CD4-positive, CD25-positive, alpha-beta regulatory T cell (primary cell): ENCODE data around the gene SSC4D. TPM values are rescaled to one million over a fixed set of nuclear protein-coding genes. Genes with fewer than 3 reads are reported as not detected.
"Not testable (repeated sequence)": the region's sequence is repeated elsewhere in the genome, so short reads cannot be mapped to it uniquely, and the experiment has no call there.

ENCODE experiments used
- ATAC-seq, 2 donors: fragments of 150-1000 bp; cut with Tn5 transposase; one replicate each; pipeline ENCODE4 v1.10.0; 2021; ENCODE audit warnings: low read depth in 2 of 2, moderate number of reproducible peaks in 2 of 2, moderate library complexity in 1 of 2
- DNase-seq, 3 donors: peaks; one replicate each; pipeline versions ENCODE4 v3.0.0 to v3.0.0-alpha.2; 2012 to 2022; ENCODE audit warnings: mixed read lengths in 1 of 3
- H3K27ac ChIP-seq: one replicate; pipeline ENCODE4 v1.7.0; 2013; ENCODE audit warnings: mild to moderate bottlenecking, low read length; ENCODE audit not compliant: insufficient read depth, poor library complexity, severe bottlenecking
- H3K27me3 ChIP-seq: one replicate; pipeline ENCODE4 v1.7.0; 2013; ENCODE audit warnings: low read length; ENCODE audit not compliant: control insufficient read depth, insufficient read depth
- H3K36me3 ChIP-seq: one replicate; pipeline ENCODE4 v1.7.0; 2013; ENCODE audit warnings: mild to moderate bottlenecking, low read length, moderate library complexity; ENCODE audit not compliant: control insufficient read depth, insufficient read depth
- H3K4me1 ChIP-seq: 2 replicates; pipeline ENCODE4 v1.7.0; 2013; ENCODE audit warnings: mild to moderate bottlenecking, low read length; ENCODE audit not compliant: insufficient read depth, control insufficient read depth, poor library complexity, severe bottlenecking
- H3K4me3 ChIP-seq: one replicate; pipeline ENCODE4 v1.7.0; 2013; ENCODE audit warnings: low read depth, mild to moderate bottlenecking, low read length, moderate library complexity
- H3K9me3 ChIP-seq, 2 experiments: 1 replicate in 1 of 2; 2 replicates in 1 of 2; pipeline ENCODE4 v1.7.0; 2013; ENCODE audit warnings: low read length in 2 of 2, mild to moderate bottlenecking in 1 of 2, moderate library complexity in 1 of 2; ENCODE audit not compliant: control insufficient read depth in 2 of 2
- H3K27ac Mint-ChIP-seq, 3 donors: one replicate each; pipeline ENCODE4 v1.8.0; 2020 to 2022; ENCODE audit warnings: mild to moderate bottlenecking in 3 of 3, mixed read lengths in 3 of 3, moderate library complexity in 2 of 3
- H3K27me3 Mint-ChIP-seq: one replicate; pipeline ENCODE4 v1.8.0; 2022; ENCODE audit warnings: mild to moderate bottlenecking, mixed read lengths
- H3K36me3 Mint-ChIP-seq: one replicate; pipeline ENCODE4 v1.8.0; 2020; ENCODE audit warnings: mixed read lengths
- H3K4me1 Mint-ChIP-seq, 4 donors: one replicate each; pipeline ENCODE4 v1.8.0; 2020 to 2022; ENCODE audit warnings: mixed read lengths in 4 of 4, mild to moderate bottlenecking in 1 of 4
- H3K4me3 Mint-ChIP-seq, 4 donors: one replicate each; pipeline ENCODE4 v1.8.0; 2020 to 2022; ENCODE audit warnings: mild to moderate bottlenecking in 4 of 4, mixed read lengths in 4 of 4, moderate library complexity in 3 of 4
- H3K9me3 Mint-ChIP-seq, 7 donors: one replicate each; pipeline ENCODE4 v1.8.0; 2020 to 2022; ENCODE audit warnings: mixed read lengths in 7 of 7, mild to moderate bottlenecking in 3 of 7, moderate library complexity in 2 of 7
- polyA plus RNA-seq, 4 donors: library from polyadenylated mRNA; unstranded; fragments of 300-500 nt; fragmentation: Illumina TruSeq; gene quantifications; one replicate each; pipeline ENCODE4 v1.2.3, GENCODE V29; 2021
- total RNA-seq: library from RNA; stranded (reverse); gene quantifications from one replicate; pipeline ENCODE4 v1.2.3, GENCODE V29; 2022

Gene SSC4D
- total and polyA plus RNA-seq, 5 donors from 2014 or later, result 0.25 to 0.65 TPM; not detected in 3

DNA sequence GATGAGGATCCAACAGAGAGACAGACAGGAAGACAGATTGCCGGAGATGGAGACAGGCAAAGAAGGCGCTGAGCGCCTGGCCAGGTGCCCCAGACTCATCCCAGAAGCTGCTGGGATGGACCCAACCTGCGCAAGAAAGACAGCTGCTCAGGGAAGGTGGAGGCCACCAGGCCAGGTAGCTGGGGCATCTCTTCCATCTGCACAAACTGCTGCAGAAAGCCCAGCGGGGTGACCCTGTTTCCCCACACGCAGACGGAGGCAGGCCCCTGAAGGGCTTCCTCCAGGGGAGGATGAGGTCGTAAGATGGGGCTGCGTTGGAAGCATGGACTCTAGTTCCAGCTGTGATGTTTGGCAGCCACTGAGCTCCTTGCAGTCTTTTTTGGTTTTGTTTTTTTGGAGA lies 34.2 kb downstream of the SSC4D start:
- Histone ChIP-seq H3K27ac (no peak overlapping the region), H3K4me1 (peaks cover 5% of the 10 kb centered on the region), H3K27me3 (peaks cover 3% of the 10 kb centered on the region), H3K36me3 (no peaks in the 10 kb centered on the region), H3K4me3 (no peak overlapping the region), H3K9me3 (no peaks in the 10 kb centered on the region)
- no peak for ATAC-seq
- H3K27me3 Mint-ChIP-seq, result peaks cover 14% of the 10 kb centered on the region
- no peaks in the 10 kb centered on the region for H3K36me3 Mint-ChIP-seq
- no peak for DNase-seq
- H3K4me3 Mint-ChIP-seq, result no peak overlapping the region
- H3K9me3 Mint-ChIP-seq, result peaks cover 0 to 1% (median 0%) of the 10 kb centered on the region in 7 donors
- peaks cover 0 to 7% (median under 1%) of the 10 kb centered on the region in 4 donors for H3K4me1 Mint-ChIP-seq
- H3K27ac Mint-ChIP-seq, result no peak overlapping the region

DNA sequence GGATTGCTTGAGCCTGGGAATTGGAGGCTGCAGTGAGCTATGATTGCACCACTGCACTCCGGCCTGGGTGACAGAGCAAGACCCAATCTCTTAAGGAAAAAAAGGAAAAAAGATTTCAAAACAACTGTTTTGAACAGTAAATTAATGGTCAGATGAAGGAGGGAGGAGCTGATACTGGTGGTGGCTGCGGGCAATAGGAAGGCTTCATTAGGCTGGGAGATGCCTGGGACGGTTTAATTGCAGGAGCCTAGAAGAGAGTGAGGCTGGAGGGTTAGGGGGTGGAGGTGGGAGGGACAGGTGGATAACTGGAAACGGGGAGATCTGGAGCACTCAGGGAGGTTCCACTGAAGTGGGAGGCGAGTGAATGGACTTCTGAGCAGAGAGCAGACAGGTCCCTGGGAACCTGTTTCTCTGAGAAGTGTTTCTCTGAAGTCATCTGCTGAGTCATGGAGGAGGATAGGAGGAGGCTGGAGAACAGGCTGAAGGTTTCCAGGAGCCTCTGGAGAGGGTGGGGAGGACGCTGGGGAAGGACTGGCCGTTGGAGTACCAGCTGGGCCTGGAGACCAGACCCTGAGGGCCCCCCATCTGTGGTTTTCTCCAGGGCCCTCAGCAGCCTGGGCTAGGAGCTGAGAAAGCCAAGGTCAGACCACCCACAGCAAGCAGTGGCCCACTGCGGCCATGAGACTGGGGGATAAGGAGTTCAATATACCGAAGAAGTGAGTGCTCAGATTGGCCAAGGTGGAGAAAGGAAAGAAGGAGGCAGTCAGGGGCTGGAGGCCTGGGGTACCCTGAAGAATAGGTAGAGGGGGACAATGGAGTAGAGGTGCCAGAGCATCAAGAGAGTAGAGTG lies 36.3 kb downstream of the SSC4D start:
- Histone ChIP-seq H3K4me3 (no peak overlapping the region), H3K27ac (no peak overlapping the region), H3K4me1 (no peaks in the 10 kb centered on the region), H3K27me3 (peaks cover 3% of the 10 kb centered on the region), H3K9me3 (no peaks in the 10 kb centered on the region), H3K36me3 (no peaks in the 10 kb centered on the region)
- Mint-ChIP-seq H3K27ac (peak overlapping the region in 1 of 3 donors; percentile 69), H3K9me3 (peaks cover 0 to 1% (median 0%) of the 10 kb centered on the region in 7 donors), H3K4me1 (no peaks in the 10 kb centered on the region), H3K4me3 (no peak overlapping the region), H3K36me3 (no peaks in the 10 kb centered on the region), H3K27me3 (peaks cover 22% of the 10 kb centered on the region)
- DNase-seq (no peak), ATAC-seq (no peak)

DNA sequence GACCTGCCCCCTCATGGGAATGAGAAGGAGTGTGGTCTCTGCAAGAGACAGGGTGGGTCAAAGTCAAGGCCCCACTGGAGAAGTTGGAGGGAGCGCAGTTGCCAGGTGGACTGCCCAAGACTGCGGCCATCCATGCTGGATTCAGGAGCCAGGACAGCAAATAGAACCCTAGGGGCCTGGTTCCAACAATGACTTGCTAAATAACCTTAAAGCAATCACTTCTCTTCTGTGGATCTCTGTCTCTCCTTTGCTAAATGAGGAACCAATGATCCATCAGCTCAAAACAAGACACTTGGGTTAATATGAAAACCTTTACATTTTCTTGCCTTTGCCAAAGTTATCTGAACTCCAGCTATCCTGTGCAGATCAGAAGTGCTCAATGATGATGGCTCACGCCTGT lies 38.1 kb downstream of the SSC4D start:
- Histone ChIP-seq H3K4me1 (no peaks in the 10 kb centered on the region), H3K27me3 (peaks cover 3% of the 10 kb centered on the region), H3K27ac (no peak overlapping the region), H3K9me3 (no peaks in the 10 kb centered on the region), H3K4me3 (no peak overlapping the region), H3K36me3 (no peaks in the 10 kb centered on the region)
- no peak for ATAC-seq
- Mint-ChIP-seq H3K36me3 (no peaks in the 10 kb centered on the region), H3K27ac (no peak overlapping the region), H3K4me3 (no peak overlapping the region), H3K4me1 (no peaks in the 10 kb centered on the region), H3K9me3 (peaks cover 0 to 1% (median 0%) of the 10 kb centered on the region in 7 donors), H3K27me3 (peaks cover 22% of the 10 kb centered on the region)
- DNase-seq, result no peak

DNA sequence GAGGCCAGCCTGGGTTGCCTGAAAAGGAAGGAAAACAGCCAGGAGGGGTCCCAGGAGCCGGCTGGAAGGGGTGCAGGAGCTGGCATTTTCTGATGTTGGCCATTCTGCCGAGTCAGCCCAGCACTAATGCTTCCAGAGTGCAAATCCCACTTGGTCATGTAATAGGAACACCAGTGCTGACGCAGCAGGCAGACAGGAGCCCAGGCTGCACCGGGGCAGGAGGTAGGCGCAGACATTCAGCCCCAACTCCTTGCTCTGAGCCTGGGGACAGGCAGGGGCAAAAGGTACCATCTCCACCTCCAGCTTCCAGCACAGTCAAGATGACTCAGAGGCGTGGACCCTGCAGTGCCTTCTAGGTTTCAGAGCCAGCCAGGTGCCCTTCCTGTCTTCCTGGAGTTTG lies 40.5 kb downstream of the SSC4D start:
- H3K4me3 Mint-ChIP-seq, result no peak overlapping the region
- Histone ChIP-seq H3K4me1 (no peaks in the 10 kb centered on the region), H3K36me3 (no peaks in the 10 kb centered on the region), H3K27ac (no peak overlapping the region), H3K9me3 (no peaks in the 10 kb centered on the region), H3K4me3 (no peak overlapping the region), H3K27me3 (peaks cover 3% of the 10 kb centered on the region)
- DNase-seq (no peak), ATAC-seq (no peak)
- H3K36me3 Mint-ChIP-seq, result no peaks in the 10 kb centered on the region
- H3K9me3 Mint-ChIP-seq, result peaks cover 0 to 1% (median 0%) of the 10 kb centered on the region in 7 donors
- peaks cover 16% of the 10 kb centered on the region for H3K27me3 Mint-ChIP-seq
- no peak overlapping the region for H3K27ac Mint-ChIP-seq
- H3K4me1 Mint-ChIP-seq, result peaks cover 0 to 8% (median 4%) of the 10 kb centered on the region in 4 donors

DNA sequence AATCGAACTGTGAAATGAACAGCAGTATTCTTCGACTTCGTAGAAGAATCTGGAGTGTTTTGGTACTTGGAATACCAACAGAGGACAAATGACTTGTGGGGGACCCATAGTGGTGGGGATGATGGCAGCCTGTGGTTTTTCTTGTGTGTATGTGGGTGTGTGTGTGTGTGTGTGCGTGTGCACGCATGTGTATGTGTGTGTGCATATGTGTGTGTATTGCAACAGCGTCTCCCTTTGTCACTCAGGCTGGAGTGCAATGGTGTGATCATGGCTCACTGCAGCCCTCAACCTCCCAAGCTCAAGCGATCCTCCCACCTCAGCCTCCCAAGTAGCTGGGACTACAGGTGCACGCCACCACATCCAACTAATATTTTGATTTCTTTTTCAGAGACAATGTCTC lies 41.3 kb downstream of the SSC4D start:
- Mint-ChIP-seq H3K27ac (peak overlapping the region in 1 of 3 donors; percentile 20), H3K4me1 (peaks cover 0 to 11% (median 5%) of the 10 kb centered on the region in 4 donors), H3K4me3 (no peak overlapping the region), H3K27me3 (peaks cover 16% of the 10 kb centered on the region), H3K9me3 (peaks cover 0 to 1% (median 0%) of the 10 kb centered on the region in 7 donors), H3K36me3 (no peaks in the 10 kb centered on the region)
- ATAC-seq, result no peak
- H3K36me3 ChIP-seq, result no peaks in the 10 kb centered on the region
- no peak overlapping the region for H3K4me3 ChIP-seq
- H3K9me3 ChIP-seq, result no peaks in the 10 kb centered on the region
- no peak overlapping the region for H3K27ac ChIP-seq
- no peak for DNase-seq
- no peaks in the 10 kb centered on the region for H3K4me1 ChIP-seq
- peaks cover 3% of the 10 kb centered on the region for H3K27me3 ChIP-seq

DNA sequence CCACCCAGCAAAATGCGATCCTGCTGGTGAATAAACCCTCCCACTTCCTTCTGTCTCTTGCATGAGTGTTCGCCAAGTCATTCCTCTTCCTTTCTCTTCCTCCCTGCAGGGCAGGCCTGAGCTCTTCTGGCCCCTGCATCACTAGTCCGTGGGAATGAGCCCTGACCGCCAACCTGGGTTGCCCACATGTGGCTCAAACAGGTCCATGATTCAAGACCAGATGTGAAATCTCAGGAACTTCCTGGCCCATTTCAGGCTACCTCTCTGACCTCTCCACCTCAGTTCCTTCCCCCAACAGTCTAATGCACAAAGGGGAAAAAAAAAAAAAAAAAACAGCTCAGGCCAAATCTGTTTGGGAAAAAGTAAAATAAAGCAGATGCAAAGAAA lies 45.3 kb downstream of the SSC4D start:
- H3K27ac ChIP-seq, result no peak overlapping the region
- no peaks in the 10 kb centered on the region for H3K9me3 ChIP-seq
- H3K4me3 ChIP-seq, result no peak overlapping the region
- DNase-seq (peak in 1 of 3 donors; percentile 20), ATAC-seq (no peak)
- Mint-ChIP-seq H3K36me3 (no peaks in the 10 kb centered on the region), H3K27ac (no peak overlapping the region), H3K4me3 (peak overlapping the region in 2 of 4 donors; percentile 55 to 85), H3K9me3 (no peaks in the 10 kb centered on the region), H3K27me3 (peaks cover 10% of the 10 kb centered on the region), H3K4me1 (peaks cover 3 to 20% (median 11%) of the 10 kb centered on the region in 4 donors)
- no peaks in the 10 kb centered on the region for H3K27me3 ChIP-seq
- H3K36me3 ChIP-seq, result no peaks in the 10 kb centered on the region
- H3K4me1 ChIP-seq, result peaks cover 4% of the 10 kb centered on the region

DNA sequence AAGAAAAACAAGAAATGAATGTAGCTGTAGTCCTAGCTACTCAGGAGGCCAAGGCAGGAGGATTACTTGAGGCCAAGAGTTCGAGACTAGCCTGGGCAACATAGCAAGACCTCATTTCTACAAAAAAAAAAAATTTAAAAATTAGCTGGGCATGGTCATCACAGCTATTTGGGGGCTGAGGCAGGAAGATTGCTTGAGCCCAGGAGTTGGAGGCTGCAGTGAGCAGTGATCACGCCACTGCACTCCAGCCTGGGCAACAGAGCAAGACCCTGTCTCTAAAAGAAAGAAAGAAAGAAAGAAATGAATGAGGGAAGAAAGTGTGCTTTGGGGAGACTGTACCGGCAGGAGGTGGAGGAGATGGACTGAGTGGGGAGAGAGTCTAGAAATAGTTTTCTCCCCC lies 45.7 kb downstream of the SSC4D start:
- not testable (repeated sequence) for H3K27me3 Mint-ChIP-seq, H3K4me1 ChIP-seq, H3K9me3 ChIP-seq, DNase-seq, H3K27ac ChIP-seq, ATAC-seq, H3K36me3 ChIP-seq, H3K27ac Mint-ChIP-seq, H3K4me3 ChIP-seq, H3K27me3 ChIP-seq, H3K9me3 Mint-ChIP-seq, H3K36me3 Mint-ChIP-seq
- H3K4me1 Mint-ChIP-seq, result peaks cover 3 to 24% (median 12%) of the 10 kb centered on the region in 4 donors
- H3K4me3 Mint-ChIP-seq, result peak overlapping the region in 1 of 4 donors; percentile 63
